Mesothelial cell of epicardium (in vitro differentiated cells): Measurements from ENCODE around the gene HSPA12B. TPM values are rescaled to one million over a fixed set of nuclear protein-coding genes. Genes with fewer than 3 reads are reported as not detected.

Source experiments
- DNase-seq, 2 experiments: peaks; one replicate each; pipeline ENCODE4 v3.0.0; 2021; ENCODE audit warnings: low spot score in 2 of 2; ENCODE audit not compliant: unreplicated experiment in 2 of 2
- H3K27ac Mint-ChIP-seq: 2 replicates; pipeline ENCODE4 v1.8.0; 2021; ENCODE audit warnings: mixed read lengths
- H3K27me3 Mint-ChIP-seq: 2 replicates; pipeline ENCODE4 v1.8.0; 2021; ENCODE audit warnings: low read depth, mixed read lengths
- H3K36me3 Mint-ChIP-seq: 2 replicates; pipeline ENCODE4 v1.8.0; 2021; ENCODE audit warnings: mixed read lengths
- H3K4me1 Mint-ChIP-seq: 2 replicates; pipeline ENCODE4 v1.8.0; 2021; ENCODE audit warnings: mixed read lengths
- H3K4me3 Mint-ChIP-seq: 2 replicates; pipeline ENCODE4 v1.8.0; 2021; ENCODE audit warnings: mild to moderate bottlenecking, moderate library complexity, mixed read lengths
- H3K9me3 Mint-ChIP-seq: 2 replicates; pipeline ENCODE4 v1.8.0; 2021; ENCODE audit warnings: mixed read lengths
- total RNA-seq: library from RNA; stranded (reverse); gene quantifications from 3 replicates; pipeline ENCODE4 v1.2.1, GENCODE V29; 2021
- TF ChIP-seq, protein P1 (sequence below): fragments of 200-600 bp; sonication (generic); IDR thresholded peaks from one replicate; pipeline ENCODE4 v1.5.0; 2021; ENCODE audit warnings: antibody characterized with exemption; ENCODE audit not compliant: unreplicated experiment

HSPA12B gene
- total RNA-seq, 1 donor from 2014 or later = 13.0 TPM

DNA sequence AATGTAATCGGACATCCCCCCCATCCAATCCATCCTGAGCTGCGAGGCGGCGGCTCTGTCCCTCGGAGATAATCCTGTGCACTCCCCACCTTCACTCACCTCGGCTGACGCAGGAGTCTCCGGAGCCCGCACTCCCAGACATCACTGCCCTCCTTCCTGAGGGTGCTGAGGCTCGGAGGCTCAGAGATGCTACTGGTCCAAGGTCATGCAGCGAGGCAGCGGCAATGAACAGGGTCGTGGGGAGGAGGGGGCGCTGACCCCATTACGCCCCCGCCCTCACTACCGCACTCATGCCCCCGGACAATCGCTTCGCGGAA lies 34.6 kb downstream of the HSPA12B start:
- Mint-ChIP-seq H3K4me1 (peaks cover 22% of the 10 kb centered on the region), H3K9me3 (no peaks in the 10 kb centered on the region), H3K4me3 (peak overlapping the region; percentile 82), H3K36me3 (no peaks in the 10 kb centered on the region), H3K27ac (no peak overlapping the region), H3K27me3 (no peaks in the 10 kb centered on the region)
- TF ChIP-seq, protein P1, sequence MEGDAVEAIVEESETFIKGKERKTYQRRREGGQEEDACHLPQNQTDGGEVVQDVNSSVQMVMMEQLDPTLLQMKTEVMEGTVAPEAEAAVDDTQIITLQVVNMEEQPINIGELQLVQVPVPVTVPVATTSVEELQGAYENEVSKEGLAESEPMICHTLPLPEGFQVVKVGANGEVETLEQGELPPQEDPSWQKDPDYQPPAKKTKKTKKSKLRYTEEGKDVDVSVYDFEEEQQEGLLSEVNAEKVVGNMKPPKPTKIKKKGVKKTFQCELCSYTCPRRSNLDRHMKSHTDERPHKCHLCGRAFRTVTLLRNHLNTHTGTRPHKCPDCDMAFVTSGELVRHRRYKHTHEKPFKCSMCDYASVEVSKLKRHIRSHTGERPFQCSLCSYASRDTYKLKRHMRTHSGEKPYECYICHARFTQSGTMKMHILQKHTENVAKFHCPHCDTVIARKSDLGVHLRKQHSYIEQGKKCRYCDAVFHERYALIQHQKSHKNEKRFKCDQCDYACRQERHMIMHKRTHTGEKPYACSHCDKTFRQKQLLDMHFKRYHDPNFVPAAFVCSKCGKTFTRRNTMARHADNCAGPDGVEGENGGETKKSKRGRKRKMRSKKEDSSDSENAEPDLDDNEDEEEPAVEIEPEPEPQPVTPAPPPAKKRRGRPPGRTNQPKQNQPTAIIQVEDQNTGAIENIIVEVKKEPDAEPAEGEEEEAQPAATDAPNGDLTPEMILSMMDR = no peak
- no peak for DNase-seq

DNA sequence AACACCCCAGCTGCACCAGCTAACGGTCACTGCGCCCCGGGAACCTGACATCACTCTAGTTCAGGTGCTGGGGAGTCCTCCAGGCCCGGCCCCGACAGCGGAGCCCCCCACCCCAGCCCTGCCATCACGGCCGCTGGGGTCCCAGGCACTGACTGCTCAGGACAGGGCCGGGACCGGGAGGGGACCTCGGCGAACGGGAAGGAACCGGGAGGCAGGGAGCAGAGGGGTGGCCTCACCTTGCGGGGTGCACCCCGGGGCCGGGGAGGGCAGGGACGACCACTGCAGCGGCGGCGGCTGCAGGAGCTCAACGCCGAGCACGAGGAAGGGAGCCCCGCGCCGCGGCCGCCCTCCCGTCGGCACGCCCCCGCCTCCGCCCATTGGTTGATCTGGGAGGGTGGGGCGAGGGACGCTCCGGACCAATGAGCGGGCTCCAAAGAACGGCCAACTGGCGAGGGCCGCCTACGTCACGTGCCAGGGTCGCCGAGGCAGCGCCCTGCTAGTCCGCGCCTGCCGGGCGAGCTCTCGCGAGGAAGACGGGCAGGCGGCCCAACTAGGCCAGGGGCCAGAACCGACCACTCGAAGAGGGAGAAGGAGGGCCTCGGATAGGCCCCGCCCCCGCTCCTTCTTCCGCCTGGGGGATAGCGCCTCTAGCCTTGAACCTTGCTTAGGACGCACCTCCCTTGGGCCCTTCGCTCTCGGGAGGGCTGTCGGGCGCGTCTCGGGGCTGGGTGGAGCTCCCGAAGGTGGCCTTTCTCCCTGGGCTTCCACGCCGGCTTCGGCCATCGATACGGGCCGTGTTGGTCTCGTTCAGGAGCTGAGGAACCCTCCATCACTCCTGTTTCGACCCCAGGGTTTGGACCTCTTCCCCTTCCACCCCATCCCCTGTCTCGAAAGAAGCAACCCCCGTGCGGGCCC lies 35.2 kb downstream of the HSPA12B start, which contains the start of gene ADISSP:
TSS of gene ADISSP (minus strand) at position 327 of the 915 bp plus-strand sequence. CDS start 7,653 bp downstream, outside the sequence.
- Mint-ChIP-seq H3K27me3 (no peaks in the 10 kb centered on the region), H3K27ac (peak within 1 kb of the TSS; percentile 94), H3K4me3 (peak within 1 kb of the TSS; percentile 82), H3K9me3 (no peaks in the 10 kb centered on the region), H3K36me3 (no peaks in the 10 kb centered on the region), H3K4me1 (peaks cover 22% of the 10 kb centered on the region)
- TF ChIP-seq, protein P1 = no peak
- DNase-seq = peak; percentile 95 to 97

DNA sequence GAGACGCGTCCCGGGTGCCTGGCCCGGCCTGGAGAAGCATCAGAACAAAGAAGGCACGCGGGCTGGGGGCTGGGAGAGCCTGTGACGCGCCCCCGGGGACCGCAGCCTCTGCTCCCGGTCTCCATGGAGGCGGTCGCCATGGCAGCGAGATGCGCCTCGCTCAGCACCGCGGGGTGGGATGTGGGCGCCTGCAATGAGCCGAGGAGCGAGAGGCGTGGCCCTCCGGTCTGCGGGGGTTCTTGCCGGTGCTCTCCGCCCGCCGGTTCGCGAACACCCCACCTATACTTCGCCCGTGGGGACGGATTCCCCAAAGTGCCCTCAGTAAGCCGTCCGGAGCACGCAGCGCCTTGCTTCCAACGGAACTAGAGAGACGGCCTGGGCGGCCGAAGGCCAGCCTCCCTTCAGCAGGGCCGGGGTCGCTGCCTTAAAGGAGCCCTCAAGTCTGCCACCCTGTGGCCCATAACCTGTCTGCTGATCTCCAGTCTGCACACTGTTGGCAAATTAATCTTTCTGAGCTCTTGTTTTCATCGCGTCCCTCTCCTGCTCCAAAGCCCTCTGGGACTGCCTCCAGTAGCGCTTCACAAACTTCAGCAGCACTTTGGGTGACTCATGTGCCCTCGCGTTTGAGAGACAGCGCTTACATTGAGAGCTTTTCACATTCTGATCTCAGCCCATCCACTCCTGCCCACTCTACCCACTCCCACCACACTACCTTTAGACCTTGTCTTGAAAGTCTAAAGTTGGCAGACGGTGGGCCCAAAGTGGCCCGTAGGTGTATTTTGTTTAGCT lies 36.1 kb downstream of the HSPA12B start:
- H3K27ac Mint-ChIP-seq = peak overlapping the region; percentile 94
- no peaks in the 10 kb centered on the region for H3K27me3 Mint-ChIP-seq
- H3K9me3 Mint-ChIP-seq = no peaks in the 10 kb centered on the region
- peaks cover 22% of the 10 kb centered on the region for H3K4me1 Mint-ChIP-seq
- peak; percentile 73 to 85 for DNase-seq
- H3K4me3 Mint-ChIP-seq = peak overlapping the region; percentile 82
- TF ChIP-seq, protein P1 = peak; percentile 43
- H3K36me3 Mint-ChIP-seq = no peaks in the 10 kb centered on the region

DNA sequence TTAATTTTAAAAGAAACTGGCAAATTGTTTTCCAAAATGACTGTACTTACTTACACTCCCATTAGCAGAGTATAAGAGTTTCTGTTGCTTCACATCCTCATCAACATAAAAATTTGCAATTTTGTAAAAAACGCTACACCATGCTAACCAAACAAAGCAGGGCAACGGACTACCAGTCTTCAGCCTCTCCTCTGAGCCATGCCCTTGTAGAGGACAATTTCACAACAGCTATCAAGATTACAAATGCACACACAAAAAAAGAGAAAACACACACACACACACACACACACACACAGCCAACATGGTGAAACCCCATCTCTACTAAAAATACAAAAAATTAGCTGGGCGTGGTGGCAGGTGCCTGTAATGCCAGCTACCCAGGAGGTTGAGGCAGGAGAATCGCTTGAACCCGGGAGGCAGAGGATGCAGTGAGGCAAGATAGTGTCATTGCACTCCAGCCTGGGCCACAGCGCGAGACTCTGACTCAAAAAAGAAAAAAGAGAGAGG lies 39.1 kb downstream of the HSPA12B start:
- DNase-seq = no peak
- Mint-ChIP-seq H3K4me3 (no peak overlapping the region), H3K9me3 (no peaks in the 10 kb centered on the region), H3K36me3 (no peaks in the 10 kb centered on the region), H3K4me1 (peaks cover 15% of the 10 kb centered on the region), H3K27ac (no peak overlapping the region), H3K27me3 (peaks cover 3% of the 10 kb centered on the region)
- TF ChIP-seq, protein P1 = no peak

DNA sequence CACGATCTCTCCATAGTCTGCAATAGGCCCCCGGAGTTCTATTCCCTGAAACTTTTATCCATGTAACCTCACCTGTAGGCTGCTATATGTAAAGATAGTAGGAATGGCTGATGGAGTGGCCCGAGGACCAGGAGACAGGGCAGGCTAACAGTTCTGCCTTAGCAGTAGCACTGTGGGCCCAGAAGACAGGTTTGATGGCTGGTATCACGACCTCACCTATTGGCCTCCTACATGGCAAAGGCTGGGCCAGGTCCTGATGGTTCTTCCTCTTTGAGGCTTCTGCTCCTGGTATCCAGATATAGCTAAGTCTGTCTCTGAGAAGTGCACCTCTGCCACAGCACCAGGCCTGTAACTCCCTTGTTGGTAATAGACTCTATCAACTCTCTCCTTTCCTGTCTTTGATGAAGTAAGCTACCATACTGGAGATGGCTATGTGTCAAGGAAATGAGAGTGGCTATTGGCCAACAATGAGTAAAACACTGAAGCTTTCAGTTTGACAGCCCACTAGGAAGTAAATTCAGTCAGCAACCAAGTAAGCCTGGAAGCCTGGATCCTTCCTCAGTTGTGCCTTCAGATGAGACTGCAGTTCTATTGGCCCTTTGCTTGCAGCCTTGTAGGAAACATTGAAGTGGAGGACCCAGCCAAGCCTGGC lies 43.1 kb downstream of the HSPA12B start:
- no peaks in the 10 kb centered on the region for H3K9me3 Mint-ChIP-seq
- H3K27ac Mint-ChIP-seq = no peak overlapping the region
- TF ChIP-seq, protein P1 = no peak
- H3K4me3 Mint-ChIP-seq = no peak overlapping the region
- H3K4me1 Mint-ChIP-seq = peaks cover 7% of the 10 kb centered on the region
- no peaks in the 10 kb centered on the region for H3K36me3 Mint-ChIP-seq
- no peak for DNase-seq
- H3K27me3 Mint-ChIP-seq = peaks cover 38% of the 10 kb centered on the region
